HL-60 (cell line): ENCODE measurements around the gene SLC1A5.

ENCODE experiments used
- DNase-seq, 2 experiments: peaks; one replicate each; pipeline ENCODE4 v3.0.0-alpha.2; 2010 to 2020; ENCODE audit warnings: low read depth in 1 of 2, low spot score in 1 of 2
- H3K27ac ChIP-seq: fragments of 250-450 bp; sonication (Bioruptor Pico); replicated peaks from 2 replicates; pipeline ENCODE4 v1.5.1; 2020; ENCODE audit warnings: mild to moderate bottlenecking, moderate library complexity
- H3K27me3 ChIP-seq: fragments of 250-450 bp; sonication (Bioruptor Pico); 2 replicates; pipeline ENCODE4 v1.5.1; 2021; ENCODE audit warnings: mild to moderate bottlenecking, moderate library complexity; ENCODE audit not compliant: insufficient read depth, poor library complexity, severe bottlenecking
- H3K4me3 ChIP-seq: replicated peaks from 2 replicates; pipeline ENCODE4 v1.5.1; 2011; ENCODE audit warnings: mild to moderate bottlenecking, control low read depth, low read length; ENCODE audit not compliant: insufficient read depth
- CTCF ChIP-seq: IDR thresholded peaks from one replicate; pipeline ENCODE4 v1.5.1; 2011; ENCODE audit warnings: low read length, control low read depth, inconsistent platforms; ENCODE audit not compliant: insufficient read depth
- GABPA ChIP-seq: IDR thresholded peaks from 2 replicates; pipeline ENCODE4 v1.6.1; 2012; ENCODE audit warnings: low read depth
- POLR2AphosphoS5 ChIP-seq: IDR thresholded peaks from 2 replicates; pipeline ENCODE4 v1.6.1; 2012; ENCODE audit warnings: low read depth
- REST ChIP-seq: IDR thresholded peaks from 2 replicates; pipeline ENCODE4 v1.6.1; 2012; ENCODE audit warnings: low read depth; ENCODE audit not compliant: insufficient replicate concordance
- SPI1 ChIP-seq: IDR thresholded peaks from 2 replicates; pipeline ENCODE4 v1.6.1; 2012; ENCODE audit warnings: low read depth, mild to moderate bottlenecking, borderline replicate concordance

The SLC1A5 gene

DNA sequence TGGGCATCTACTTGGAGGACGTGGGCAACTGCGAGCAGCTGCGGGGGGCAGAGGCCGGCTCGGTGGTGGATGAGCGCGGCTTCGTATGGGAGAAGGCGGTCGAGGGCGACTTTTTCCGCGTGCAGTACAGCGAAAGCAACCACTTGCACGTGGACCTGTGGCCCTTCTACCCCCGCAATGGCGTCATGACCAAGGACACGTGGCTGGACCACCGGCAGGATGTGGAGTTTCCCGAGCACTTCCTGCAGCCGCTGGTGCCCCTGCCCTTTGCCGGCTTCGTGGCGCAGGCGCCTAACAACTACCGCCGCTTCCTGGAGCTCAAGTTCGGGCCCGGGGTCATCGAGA lies 31.9 kb downstream of the SLC1A5 start:
- no peak for TF ChIP-seq REST
- no peak for TF ChIP-seq GABPA
- no peak for TF ChIP-seq CTCF
- no peak for TF ChIP-seq SPI1
- no peak for TF ChIP-seq POLR2AphosphoS5
- Histone ChIP-seq H3K27ac (no peak overlapping the region), H3K27me3 (no peaks in the 10 kb centered on the region), H3K4me3 (no peak overlapping the region)
- no peak for DNase-seq

DNA sequence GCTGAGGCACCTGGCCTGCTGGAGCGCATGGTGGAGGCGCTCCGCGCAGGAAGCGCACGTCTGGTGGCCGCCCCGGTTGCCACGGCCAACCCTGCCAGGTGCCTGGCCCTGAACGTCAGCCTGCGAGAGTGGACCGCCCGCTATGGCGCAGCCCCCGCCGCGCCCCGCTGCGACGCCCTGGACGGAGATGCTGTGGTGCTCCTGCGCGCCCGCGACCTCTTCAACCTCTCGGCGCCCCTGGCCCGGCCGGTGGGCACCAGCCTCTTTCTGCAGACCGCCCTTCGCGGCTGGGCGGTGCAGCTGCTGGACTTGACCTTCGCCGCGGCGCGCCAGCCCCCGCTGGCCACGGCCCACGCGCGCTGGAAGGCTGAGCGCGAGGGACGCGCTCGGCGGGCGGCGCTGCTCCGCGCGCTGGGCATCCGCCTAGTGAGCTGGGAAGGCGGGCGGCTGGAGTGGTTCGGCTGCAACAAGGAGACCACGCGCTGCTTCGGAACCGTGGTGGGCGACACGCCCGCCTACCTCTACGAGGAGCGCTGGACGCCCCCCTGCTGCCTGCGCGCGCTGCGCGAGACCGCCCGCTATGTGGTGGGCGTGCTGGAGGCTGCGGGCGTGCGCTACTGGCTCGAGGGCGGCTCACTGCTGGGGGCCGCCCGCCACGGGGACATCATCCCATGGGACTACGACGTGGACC lies 32.4 kb downstream of the SLC1A5 start:
- no peaks in the 10 kb centered on the region for H3K27me3 ChIP-seq
- no peak overlapping the region for H3K4me3 ChIP-seq
- TF ChIP-seq SPI1: no peak
- no peak for TF ChIP-seq CTCF
- TF ChIP-seq GABPA: no peak
- no peak overlapping the region for H3K27ac ChIP-seq
- DNase-seq: no peak

- no peak overlapping the region for H3K4me3 ChIP-seq
- peak; percentile 23 to 76 for DNase-seq
- TF ChIP-seq SPI1 (peak; percentile 42; the same call in 1 of the 2 replicates), POLR2AphosphoS5 (no peak)
- H3K27ac ChIP-seq: no peak overlapping the region
- H3K27me3 ChIP-seq: no peaks in the 10 kb centered on the region
These were observed 33.1 kb downstream of the SLC1A5 start for GRCh38 chr19:46755077-46755852.

GRCh38 chr19:46753420-46754155 lies 34.8 kb downstream of the SLC1A5 start:
- Histone ChIP-seq H3K27ac (no peak overlapping the region), H3K4me3 (no peak overlapping the region), H3K27me3 (no peaks in the 10 kb centered on the region)
- no peak for TF ChIP-seq SPI1
- TF ChIP-seq CTCF: peak; percentile 63
- DNase-seq: peak in 1 of 2 experiments; percentile 77
